Gastrocnemius medialis (tissue), 4 donors: Measurements from ENCODE around the gene CYGB. TPM values are rescaled to one million over a fixed set of nuclear protein-coding genes. Genes with fewer than 3 reads are reported as not detected.

Source experiments
- ATAC-seq, 2 donors: fragments of 150-250 bp; one replicate each; pipeline ENCODE4 v1.9.1; 2016
- DNase-seq, 2 donors: peaks; one replicate each; pipeline ENCODE4 v3.0.0-alpha.2; 2019
- H3K27ac ChIP-seq, 4 donors: fragments of 200-600 bp; sonication (generic); 1 replicate in 1 of 4; 2 replicates in 3 of 4; pipeline ENCODE4 v1.5.1; 2016 to 2018; ENCODE audit warnings: mild to moderate bottlenecking in 2 of 4, moderate library complexity in 1 of 4
- H3K27me3 ChIP-seq, 3 donors: fragments of 200-600 bp; sonication (generic) in 2 of 3; 1 replicate in 1 of 3; 2 replicates in 2 of 3; pipeline versions ENCODE4 v1.5.1 to v1.6.0; 2016 to 2019; ENCODE audit warnings: mild to moderate bottlenecking in 1 of 3, moderate library complexity in 1 of 3
- H3K36me3 ChIP-seq, 2 donors: fragments of 200-600 bp; sonication (generic) in 1 of 2; one replicate each; pipeline ENCODE4 v1.5.1; 2017 to 2018
- H3K4me1 ChIP-seq, 2 donors: fragments of 200-600 bp; sonication (generic) in 1 of 2; one replicate each; pipeline ENCODE4 v1.5.1; 2016 to 2017; ENCODE audit warnings: mild to moderate bottlenecking in 2 of 2
- H3K4me3 ChIP-seq, 4 donors: fragments of 200-600 bp; sonication (generic) in 3 of 4; 1 replicate in 1 of 4; 2 replicates in 3 of 4; pipeline ENCODE4 v1.5.1; 2016 to 2019; ENCODE audit warnings: mild to moderate bottlenecking in 2 of 4
- H3K9me3 ChIP-seq, 3 donors: fragments of 200-600 bp; sonication (generic) in 2 of 3; 1 replicate in 1 of 3; 2 replicates in 2 of 3; pipeline ENCODE4 v1.5.1; 2016 to 2019
- POLR2A ChIP-seq, 2 donors: fragments of 450-650 bp; IDR thresholded peaks; one replicate each; pipeline ENCODE4 v1.6.1; 2017; ENCODE audit warnings: antibody characterized with exemption in 2 of 2, mild to moderate bottlenecking in 2 of 2, moderate library complexity in 2 of 2
- in situ Hi-C, 4 donors: fragments of 200-750 bp; cut with MboI; loops; one replicate each; pipeline versions ENCODE4 v1.15.0 to v1.8.0; 2017; ENCODE audit warnings: low sequenced_read_pairs in 4 of 4
- intact Hi-C: fragments of 100-400 bp; cut with DNase I; formaldehyde crosslinking; loops from one replicate; pipeline ENCODE4 v1.15.1; 2023; ENCODE audit warnings: low total_unique reads
- total RNA-seq, 4 donors: library from RNA; depleted of rRNA; stranded (reverse); fragments of >200 nt; gene quantifications; one replicate each; pipeline versions ENCODE4 v1.1.0 to v1.2.3, GENCODE V29; 2016
- TF ChIP-seq, protein P1 (sequence below), 5 experiments: fragments of 450-650 bp in 3 of 5; fragments of 200-600 bp in 2 of 5; sonication (generic) in 2 of 5; IDR thresholded peaks in 4 of 5; conservative IDR thresholded peaks in 1 of 5; 1 replicate in 4 of 5; 2 replicates in 1 of 5; pipeline ENCODE4 v1.5.1; 2016 to 2019; ENCODE audit warnings: antibody characterized with exemption in 5 of 5, mild to moderate bottlenecking in 3 of 5, moderate library complexity in 3 of 5

Gene CYGB
- total RNA-seq, 4 donors from 2014 or later: 8.1 to 19.7 (median 10.6) TPM

DNA sequence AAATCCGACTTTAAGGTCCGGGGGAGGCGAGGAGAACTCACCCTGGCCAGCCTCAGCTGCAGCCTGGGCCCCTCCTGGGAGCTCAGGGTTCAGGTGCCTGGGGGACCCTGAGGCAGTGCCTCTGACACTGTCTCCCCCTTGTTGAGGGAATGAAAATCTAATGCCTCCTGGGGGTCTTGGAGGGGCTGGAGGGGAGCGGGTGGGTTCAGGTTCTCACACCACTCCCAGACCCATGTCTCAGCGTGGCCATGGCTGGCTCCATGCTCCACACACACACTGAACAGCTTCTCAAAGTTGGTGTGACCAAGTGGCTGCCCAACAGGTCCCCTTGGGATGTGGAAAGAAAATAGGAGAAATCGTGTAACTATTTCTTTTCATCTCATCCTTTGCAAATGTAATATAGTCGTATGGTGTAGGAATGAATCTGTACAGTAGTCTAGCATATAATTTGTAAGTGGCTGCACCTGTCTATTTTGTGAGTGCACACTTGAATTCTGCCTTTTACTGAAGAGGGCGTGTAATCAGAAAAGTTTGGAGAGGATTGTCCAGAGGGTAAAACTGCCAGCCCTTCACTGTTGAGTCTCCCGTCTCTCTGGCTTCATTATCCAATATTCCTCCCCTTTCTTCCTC, 1.5 kb upstream of the CYGB start:
- peak overlapping the region; percentile 71 to 90 (median 78) for H3K27ac ChIP-seq
- no peaks in the 10 kb centered on the region for H3K36me3 ChIP-seq
- H3K4me3 ChIP-seq: peak overlapping the region in 3 of 4 donors; percentile 52 to 56 (median 53)
- in situ Hi-C loops (no loop called here), intact Hi-C loops (no loop called here)
- peaks cover 0 to 13% (median 4%) of the 10 kb centered on the region in 3 donors for H3K27me3 ChIP-seq
- DNase-seq (no peak), ATAC-seq (no peak)
- peaks cover 24 to 35% of the 10 kb centered on the region in 2 donors for H3K4me1 ChIP-seq
- TF ChIP-seq POLR2A (IDR thresholded peaks at IDR 0.05): no peak
- TF ChIP-seq, protein P1, sequence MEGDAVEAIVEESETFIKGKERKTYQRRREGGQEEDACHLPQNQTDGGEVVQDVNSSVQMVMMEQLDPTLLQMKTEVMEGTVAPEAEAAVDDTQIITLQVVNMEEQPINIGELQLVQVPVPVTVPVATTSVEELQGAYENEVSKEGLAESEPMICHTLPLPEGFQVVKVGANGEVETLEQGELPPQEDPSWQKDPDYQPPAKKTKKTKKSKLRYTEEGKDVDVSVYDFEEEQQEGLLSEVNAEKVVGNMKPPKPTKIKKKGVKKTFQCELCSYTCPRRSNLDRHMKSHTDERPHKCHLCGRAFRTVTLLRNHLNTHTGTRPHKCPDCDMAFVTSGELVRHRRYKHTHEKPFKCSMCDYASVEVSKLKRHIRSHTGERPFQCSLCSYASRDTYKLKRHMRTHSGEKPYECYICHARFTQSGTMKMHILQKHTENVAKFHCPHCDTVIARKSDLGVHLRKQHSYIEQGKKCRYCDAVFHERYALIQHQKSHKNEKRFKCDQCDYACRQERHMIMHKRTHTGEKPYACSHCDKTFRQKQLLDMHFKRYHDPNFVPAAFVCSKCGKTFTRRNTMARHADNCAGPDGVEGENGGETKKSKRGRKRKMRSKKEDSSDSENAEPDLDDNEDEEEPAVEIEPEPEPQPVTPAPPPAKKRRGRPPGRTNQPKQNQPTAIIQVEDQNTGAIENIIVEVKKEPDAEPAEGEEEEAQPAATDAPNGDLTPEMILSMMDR (IDR thresholded peaks at IDR 0.05 in 4 of 5, conservative IDR thresholded peaks at IDR 0.05 in 1 of 5): no peak
- no peaks in the 10 kb centered on the region for H3K9me3 ChIP-seq

DNA sequence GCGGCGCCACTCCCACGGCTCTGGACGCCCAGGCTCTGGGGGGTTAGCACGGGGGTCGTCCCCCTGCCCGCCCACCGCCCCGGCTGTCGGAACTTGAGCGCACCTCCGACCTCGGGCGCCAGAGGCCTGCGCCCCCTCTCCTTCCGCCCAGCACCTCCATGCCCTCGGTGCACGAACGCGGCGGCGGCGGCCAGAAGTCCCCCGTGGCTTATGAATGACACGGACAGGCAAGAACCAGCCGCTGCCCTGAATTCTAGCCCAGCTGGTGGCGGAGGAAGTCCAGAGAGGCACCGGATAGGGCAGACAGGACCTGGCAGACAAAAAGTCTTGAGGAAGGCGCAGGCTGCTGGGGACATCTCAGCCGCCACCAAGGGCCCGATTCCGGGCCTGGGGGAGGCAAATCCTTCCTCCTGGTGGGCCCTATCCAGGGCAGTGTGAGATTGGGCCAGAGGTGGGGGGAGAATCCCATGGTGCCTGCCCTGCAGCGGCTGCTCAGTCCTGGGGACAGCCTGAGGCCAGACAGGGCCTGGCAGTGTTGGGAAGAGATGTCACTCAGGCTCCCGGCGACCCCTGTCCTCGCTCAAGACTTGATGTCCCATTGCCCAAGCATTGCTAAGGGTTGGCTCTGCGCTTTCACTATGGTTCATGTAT, 897 bp upstream of the CYGB start:
- in situ Hi-C loops (no loop called here), intact Hi-C loops (no loop called here)
- Histone ChIP-seq H3K4me3 (peak overlapping the region; percentile 52 to 56 (median 52)), H3K36me3 (no peaks in the 10 kb centered on the region), H3K9me3 (no peaks in the 10 kb centered on the region), H3K4me1 (peaks cover 18 to 29% of the 10 kb centered on the region in 2 donors), H3K27me3 (peaks cover 0 to 13% (median 4%) of the 10 kb centered on the region in 3 donors), H3K27ac (peak overlapping the region; percentile 71 to 90 (median 78))
- ATAC-seq (no peak), DNase-seq (no peak)
- TF ChIP-seq, protein P1 (IDR thresholded peaks at IDR 0.05 in 4 of 5, conservative IDR thresholded peaks at IDR 0.05 in 1 of 5): no peak

DNA sequence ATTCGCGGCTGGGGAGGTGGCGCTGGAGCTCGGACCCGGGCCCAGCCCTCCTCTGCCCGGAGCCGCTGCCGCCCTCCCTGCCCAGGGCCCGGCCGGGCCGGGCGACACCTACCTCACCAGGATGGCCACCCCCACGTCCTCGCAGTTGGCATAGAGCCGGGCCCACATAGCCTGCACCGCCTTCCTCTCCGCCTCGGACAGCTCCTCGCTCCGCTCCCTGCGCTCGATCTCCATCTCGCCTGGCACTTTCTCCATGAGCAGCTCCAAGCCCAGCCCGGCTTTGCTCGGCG, 276 bp downstream of the CYGB start:
- Histone ChIP-seq H3K4me3 (peak overlapping the region; percentile 21 to 56 (median 52)), H3K27ac (peak overlapping the region; percentile 69 to 90 (median 75)), H3K36me3 (no peaks in the 10 kb centered on the region), H3K27me3 (peaks cover 0 to 13% (median 4%) of the 10 kb centered on the region in 3 donors), H3K9me3 (no peaks in the 10 kb centered on the region), H3K4me1 (peaks cover 11 to 25% of the 10 kb centered on the region in 2 donors)
- no peak for ATAC-seq
- intact Hi-C loops: no loop called here
- no peak for DNase-seq
- in situ Hi-C loops: no loop called here
- TF ChIP-seq, protein P1 (IDR thresholded peaks at IDR 0.05 in 4 of 5, conservative IDR thresholded peaks at IDR 0.05 in 1 of 5): no peak
- TF ChIP-seq POLR2A (IDR thresholded peaks at IDR 0.05): no peak

DNA sequence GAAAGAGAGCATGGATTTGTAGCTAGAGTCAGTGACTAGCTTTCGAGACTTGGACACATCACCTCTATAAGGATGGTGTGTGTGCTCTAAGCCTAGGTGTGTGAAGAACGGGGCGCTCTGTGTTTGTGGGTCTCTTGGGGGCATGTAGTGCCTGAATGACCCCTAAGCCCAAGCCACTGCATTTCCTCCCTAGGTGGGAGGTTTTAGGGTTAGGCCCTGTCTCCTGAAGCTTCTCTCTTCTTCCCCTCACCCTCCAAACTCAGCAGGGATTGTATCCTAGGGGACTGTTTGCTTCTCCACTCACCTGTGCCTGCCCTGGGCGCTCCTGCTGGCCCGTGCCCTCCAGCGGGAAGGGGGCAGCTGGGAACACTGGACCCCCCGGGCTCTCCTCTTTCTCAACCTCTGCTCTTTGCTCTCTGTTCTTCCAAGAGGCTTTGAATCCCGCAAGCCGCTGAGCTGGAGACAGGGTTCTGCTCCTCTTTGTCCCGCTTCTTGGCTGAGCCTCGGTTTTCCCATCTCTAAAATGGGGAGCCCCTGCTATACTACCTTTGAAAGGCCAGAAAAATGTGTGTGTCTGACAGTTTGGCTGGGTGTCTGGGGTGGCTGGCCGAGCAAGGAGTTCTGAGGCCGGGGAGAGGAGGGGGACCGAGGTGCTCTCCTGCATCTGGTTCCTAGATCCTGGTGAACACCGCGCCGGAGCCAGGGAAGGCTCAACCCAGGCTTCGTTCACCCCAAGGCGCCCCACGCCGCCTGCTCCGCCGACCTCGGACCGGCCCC, 810 bp downstream of the CYGB start:
- H3K27me3 ChIP-seq: peaks cover 0 to 13% (median 4%) of the 10 kb centered on the region in 3 donors
- H3K36me3 ChIP-seq: no peaks in the 10 kb centered on the region
- ATAC-seq: no peak
- in situ Hi-C loops: no loop called here
- intact Hi-C loops: no loop called here
- H3K9me3 ChIP-seq: no peaks in the 10 kb centered on the region
- no peak for DNase-seq
- peak overlapping the region; percentile 69 to 90 (median 75) for H3K27ac ChIP-seq
- peak overlapping the region; percentile 21 to 56 (median 52) for H3K4me3 ChIP-seq
- no peak for TF ChIP-seq POLR2A (IDR thresholded peaks at IDR 0.05)
- TF ChIP-seq, protein P1 (IDR thresholded peaks at IDR 0.05 in 4 of 5, conservative IDR thresholded peaks at IDR 0.05 in 1 of 5): no peak
- peaks cover 12 to 30% of the 10 kb centered on the region in 2 donors for H3K4me1 ChIP-seq
